HG02759 (cell line): Measurements from ENCODE around the gene NUDT3.
"Not testable (repeated sequence)": the region's sequence is repeated elsewhere in the genome, so short reads cannot be mapped to it uniquely, and the experiment has no call there.

Experiments used
- ATAC-seq: cut with Tn5 transposase; IDR thresholded peaks from one replicate; pipeline ENCODE4 v1.9.1; 2021; ENCODE audit warnings: mild to moderate bottlenecking, moderate library complexity; ENCODE audit not compliant: unreplicated experiment

NUDT3 gene

DNA sequence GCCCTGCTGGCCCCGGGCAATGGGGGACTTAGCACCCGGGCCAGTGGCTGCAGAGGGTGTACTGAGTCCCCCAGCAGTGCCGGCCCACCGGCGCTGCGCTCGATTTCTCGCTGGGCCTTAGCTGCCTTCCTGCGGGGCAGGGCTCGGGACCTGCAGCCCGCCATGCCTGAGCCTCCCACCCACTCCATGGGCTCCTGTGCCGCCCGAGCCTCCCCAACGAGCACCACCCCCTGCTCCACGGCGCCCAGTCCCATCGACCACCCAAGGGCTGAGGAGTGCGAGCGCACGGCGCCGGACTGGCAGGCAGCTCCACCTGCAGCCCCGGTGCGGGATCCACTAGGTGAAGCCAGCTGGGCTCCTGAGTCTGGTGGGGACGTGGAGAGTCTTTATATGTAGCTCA lies 123.3 kb downstream of the NUDT3 start:
- not testable (repeated sequence) for ATAC-seq

DNA sequence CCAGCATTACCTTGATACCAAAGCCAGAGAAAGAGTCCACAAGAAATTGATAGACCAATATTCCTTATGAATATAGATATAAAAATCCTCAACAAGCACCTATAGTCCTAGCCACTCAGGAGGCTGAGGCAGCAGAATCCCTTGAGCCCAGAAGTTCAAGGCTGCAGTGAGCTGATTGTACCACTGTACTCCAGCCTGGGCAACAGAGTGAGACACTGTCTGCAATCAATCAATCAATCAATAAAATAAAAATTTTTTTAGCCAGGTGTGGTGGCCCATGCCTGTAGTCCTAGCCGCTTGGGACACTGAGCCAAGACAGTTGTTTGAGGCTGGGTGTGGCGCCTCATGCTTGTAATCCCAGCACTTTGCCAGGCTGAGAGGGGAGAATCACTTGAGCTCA lies 124.7 kb downstream of the NUDT3 start:
- no peak for ATAC-seq

DNA sequence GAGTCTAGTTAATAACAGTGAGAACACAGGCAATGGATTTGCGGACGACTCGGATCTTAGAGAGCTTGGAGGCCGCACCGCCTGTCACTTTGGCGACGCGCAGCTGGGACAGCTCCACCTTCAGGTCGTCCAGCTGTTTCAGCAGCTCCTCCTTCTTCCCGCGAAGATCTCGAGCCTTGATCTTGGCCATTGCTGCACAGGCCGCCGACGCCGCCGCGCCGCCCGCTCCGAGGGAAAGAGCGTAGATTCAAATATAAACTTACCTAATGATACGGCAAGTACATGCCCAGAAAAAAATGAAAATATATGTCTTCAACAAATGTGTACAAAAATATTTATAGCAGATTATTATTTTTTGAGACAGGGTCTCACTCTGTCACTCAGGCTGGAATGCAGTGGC lies 129.0 kb downstream of the NUDT3 start:
- ATAC-seq = not testable (repeated sequence)

DNA sequence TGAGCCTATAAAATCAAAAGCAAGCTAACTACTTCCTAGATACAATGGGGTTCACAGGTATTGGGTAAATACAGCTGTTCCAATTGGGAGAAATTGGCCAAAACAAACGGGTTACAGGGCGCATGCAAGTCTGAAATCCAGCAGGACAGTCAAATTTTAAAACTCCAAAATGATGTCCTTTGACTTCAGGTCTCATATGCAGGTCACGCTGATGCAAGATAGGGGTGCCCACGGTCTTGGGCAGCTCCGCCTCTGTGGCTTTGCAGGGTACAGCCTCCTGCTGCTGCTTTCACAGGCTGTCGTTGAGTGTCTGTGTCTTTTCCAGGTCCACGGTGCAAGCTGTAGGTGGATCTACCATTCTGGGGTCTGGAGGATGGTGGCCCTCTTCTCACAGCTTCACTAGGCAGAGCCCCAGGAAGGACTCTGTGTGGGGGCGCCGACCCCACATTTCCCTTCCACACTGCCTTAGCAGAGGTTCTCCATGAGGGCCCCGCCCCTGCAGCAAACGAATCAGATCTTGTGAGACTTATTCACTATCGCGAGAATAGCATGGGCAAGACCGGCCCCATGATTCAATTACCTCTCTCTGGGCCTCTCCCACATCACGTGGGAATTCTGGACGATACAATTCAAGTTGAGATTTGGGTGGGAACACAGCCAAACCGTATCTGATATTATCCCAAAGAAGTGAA lies 131.7 kb downstream of the NUDT3 start:
- no peak for ATAC-seq

DNA sequence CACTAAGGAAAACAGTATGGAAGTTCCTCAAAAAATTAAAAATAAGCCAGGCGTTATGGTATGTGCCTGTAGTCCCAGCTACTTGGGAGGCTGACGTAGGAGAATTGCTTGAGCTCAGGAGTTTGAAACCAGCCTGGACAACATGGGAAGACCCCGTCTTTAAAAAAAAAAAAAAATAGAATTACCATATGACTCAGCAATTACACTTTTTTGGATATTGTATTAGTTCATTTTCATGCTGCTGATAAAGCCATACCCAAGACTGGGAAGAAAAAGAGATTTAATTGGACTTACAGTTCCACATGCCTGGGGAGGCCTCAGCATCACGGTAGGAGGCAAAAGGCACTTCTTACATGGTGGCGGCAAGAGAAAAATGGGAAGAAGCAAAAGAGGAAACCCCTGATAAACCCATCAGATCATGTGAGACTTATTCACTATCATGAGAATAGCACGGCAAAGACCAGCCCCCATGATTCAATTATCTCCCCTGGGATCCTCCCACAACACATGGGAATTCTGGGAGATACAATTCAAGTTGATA lies 132.9 kb downstream of the NUDT3 start:
- ATAC-seq = no peak

DNA sequence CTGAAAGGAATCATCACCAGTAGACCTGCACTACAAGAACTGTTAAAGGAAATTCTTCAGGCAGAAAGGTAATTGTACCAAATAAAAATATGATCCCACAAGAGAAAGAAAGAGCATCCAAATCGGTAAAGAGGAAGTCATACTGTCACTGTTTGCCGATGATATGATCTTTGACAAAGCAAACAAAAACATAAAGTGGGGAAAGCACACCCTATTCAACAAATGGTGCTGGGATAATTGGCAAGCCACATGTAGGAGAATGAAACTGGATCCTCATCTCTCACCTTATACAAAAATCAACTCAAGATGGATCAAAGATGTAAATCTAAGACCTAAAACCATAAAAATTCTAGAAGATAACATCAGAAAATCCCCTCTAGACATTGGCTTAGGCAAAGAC lies 140.1 kb downstream of the NUDT3 start:
- not testable (repeated sequence) for ATAC-seq

DNA sequence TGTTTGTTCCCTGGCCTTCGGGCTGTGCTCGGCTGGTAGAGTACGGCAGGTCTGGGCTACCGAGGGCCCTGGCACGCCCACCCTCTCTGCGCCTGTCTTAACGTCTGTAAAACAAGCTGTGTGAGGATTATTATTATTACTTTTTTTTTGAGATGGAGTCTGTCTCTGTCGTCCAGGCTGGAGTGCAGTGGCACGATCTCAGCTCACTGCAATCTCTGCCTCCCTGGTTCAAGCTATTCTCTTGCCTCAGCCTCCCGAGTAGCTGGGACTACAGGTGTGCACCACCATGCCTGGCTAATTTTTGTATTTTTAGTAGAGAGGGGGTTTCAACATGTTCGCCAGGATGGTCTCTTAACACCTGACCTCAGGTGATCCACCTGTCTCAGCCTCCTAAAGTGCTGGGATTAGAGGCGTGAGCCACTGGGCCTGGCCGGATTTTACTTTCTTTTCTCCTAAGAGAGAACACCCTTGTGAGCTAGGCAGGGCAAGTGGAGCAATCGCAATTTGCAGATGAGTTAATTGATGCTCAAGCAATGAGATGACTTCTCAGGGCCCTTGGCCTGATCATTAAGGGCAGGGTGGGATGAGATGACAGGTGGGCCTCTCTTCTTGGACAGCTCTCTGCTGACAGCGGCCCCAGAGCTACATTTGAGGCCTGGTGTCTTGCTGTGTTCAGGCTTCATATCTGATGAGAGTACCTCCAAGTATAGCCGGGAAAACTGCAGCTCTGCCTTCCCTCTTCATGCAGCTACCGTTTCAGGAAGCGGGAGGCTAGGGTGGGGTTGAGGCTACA lies 142.8 kb downstream of the NUDT3 start:
- ATAC-seq = peak; percentile 31

DNA sequence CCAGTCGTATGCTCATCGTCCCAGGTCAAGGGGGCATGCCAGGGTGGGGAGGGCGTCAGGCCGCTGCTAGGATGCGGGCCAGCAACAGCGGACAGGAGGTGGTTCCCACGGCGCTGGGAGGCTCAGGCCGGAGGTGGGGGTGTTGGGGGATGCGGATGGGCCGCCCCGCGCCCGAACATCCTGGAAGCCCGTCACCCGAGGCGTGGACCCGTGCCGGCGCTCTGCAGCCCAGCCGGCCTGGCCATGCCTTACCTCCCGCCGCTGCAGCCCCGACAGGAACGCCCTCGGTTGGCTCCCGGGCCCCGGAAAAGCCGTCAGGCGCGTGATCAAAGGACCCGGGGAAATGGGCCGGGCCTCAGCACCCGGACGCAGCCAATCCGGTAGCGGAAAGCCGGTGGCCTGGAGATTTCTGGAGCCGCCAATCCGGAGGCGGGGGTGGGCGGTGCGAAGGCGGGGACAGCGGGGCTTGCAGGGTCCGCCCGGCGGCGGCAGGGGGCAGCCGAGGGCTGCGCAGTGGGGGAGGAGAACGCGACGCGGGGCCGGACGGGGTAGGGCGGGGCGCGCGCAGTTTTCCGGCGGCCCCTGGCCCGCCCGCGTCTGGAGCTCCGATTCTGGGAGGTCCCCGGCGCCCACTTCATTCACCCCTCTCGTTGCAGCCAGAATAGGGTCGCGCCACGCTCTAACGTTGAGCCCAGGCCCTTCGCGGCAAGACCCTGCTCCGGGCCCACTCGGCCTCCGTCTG lies 143.6 kb downstream of the NUDT3 start, which contains the start of gene SMIM29:
Gene SMIM29 (minus strand): TSS at position 280 of the 742 bp plus-strand sequence. CDS start 1,215 bp downstream, outside the sequence.
- peak; percentile 90 for ATAC-seq

DNA sequence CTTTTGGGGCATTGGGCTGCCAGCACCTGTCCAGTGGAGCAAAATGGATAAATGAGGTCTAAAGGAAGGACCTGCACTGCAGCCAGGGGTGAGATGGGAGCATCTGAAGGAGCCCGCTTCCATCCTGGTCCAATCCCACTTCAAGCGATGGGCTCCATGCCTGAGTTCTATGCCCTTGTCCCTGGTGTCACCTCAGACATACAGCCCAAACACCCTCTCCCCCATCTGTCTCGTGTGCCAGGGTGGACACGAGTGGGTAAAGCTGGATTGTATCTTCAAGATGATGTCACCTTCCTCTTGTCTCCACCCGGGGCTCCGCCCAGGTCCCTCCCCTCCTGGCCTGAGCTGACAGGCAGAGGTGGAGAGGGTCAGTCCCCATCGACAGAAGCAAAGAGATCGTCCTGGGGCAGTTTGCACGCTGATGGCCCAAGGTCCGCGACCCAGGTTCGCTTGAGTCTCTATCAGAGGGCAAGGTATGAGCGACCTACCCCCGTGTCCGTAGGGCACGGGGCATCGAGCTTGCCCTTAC lies 144.2 kb downstream of the NUDT3 start:
- ATAC-seq = peak; percentile 8

DNA sequence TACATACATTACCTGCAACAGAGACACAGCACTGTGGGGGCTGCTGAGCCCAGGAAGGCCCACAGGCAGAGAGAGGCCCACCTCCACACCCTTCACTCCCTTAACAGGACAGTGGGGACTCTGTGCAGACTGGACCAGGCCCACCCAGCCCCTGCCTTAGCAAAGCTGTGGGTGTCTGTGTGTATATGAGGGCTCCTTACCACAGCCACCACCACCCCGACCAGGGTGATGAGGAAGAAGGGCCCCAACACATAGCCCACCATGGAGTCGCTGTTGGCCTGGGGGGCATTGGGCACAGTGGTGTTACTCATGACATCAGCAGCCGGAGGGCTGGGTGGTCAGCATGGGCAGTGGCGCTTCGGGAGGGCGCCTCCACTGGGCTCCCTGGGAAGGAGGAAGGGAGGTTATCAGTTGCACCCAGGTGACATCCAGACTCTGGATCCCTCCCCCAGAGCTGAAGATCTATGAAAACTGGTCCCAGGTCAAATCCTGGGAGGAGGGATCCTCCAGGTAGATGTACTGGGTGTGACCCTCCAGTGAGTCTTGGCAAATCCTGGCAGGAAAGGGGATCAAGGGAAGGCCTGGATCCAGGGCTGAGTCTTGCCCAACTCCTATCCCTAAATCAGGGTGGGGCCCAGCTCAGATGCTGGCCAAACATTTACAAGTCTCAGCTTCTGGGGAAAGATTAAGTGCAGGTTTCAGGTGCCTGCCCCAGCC lies 144.8 kb downstream of the NUDT3 start:
- ATAC-seq = no peak

DNA sequence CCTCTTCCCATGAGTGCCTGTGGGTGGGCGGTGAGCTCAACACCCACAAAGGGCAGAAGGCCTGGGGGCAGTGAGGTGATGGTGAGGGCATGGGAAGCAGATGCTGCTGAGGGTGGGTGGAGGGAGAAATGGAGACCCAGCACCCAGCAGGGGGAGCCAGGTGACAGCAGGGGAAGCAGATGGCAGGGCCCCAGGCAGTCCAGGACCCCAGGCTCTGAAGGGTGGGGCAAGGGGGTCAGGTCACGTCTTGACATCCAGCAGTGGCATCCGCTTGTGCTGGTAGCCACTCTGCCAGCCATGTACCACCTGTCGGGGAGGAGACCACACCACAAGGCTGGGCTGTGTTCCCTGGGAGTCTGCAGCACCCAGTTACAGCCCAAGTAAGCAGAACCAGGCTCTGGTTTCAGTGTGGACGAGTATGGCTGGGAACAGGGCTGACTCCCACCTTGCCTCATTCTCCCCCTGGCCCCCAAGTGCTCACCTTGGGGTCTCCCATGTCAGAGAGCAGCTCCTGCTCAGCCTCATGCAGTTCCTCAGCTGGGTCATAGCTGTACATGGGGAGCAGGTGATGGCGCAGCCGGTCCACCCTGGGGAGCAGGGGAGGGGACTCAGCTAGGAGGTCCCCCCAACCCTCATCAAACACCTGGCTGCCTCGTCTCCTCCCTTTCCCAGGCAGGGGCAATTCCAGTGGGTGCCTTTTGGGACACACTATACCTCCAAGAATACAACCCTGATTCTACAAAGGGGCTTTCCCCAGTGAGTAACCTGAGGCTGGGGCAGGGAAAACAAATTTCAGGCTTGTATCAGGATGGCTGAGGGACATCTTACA lies 145.7 kb downstream of the NUDT3 start:
- no peak for ATAC-seq

DNA sequence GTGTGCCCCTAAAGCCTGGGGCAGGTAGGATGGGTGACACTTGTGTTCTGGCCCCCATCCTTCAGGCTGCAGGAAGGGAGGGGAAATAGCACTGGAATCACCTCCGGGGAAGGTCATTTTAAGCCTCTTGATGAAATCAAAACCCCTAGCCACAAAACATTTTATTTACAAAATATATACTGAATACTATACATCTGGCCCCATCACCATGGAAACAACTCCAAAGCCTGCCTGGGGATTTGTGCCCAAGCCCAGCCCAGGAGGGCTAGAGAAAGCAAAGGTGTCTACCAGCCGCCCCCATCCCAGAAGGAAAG lies 146.3 kb downstream of the NUDT3 start:
- ATAC-seq = no peak

DNA sequence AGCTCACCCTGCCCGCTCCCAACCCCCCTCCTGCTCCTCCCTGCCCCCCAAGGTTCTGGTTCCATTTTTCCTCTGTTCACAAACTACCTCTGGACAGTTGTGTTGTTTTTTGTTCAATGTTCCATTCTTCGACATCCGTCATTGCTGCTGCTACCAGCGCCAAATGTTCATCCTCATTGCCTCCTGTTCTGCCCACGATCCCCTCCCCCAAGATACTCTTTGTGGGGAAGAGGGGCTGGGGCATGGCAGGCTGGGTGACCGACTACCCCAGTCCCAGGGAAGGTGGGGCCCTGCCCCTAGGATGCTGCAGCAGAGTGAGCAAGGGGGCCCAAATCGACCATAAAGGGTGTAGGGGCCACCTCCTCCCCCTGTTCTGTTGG lies 146.7 kb downstream of the NUDT3 start:
- not testable (repeated sequence) for ATAC-seq

DNA sequence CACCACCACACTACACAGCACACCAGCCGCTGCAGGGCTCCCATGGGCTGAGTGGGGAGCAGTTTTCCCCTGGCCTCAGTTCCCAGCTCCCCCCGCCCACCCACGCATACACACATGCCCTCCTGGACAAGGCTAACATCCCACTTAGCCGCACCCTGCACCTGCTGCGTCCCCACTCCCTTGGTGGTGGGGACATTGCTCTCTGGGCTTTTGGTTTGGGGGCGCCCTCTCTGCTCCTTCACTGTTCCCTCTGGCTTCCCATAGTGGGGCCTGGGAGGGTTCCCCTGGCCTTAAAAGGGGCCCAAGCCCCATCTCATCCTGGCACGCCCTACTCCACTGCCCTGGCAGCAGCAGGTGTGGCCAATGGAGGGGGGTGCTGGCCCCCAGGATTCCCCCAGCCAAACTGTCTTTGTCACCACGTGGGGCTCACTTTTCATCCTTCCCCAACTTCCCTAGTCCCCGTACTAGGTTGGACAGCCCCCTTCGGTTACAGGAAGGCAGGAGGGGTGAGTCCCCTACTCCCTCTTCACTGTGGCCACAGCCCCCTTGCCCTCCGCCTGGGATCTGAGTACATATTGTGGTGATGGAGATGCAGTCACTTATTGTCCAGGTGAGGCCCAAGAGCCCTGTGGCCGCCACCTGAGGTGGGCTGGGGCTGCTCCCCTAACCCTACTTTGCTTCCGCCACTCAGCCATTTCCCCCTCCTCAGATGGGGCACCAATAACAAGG lies 147.3 kb downstream of the NUDT3 start:
- ATAC-seq = not testable (repeated sequence)

DNA sequence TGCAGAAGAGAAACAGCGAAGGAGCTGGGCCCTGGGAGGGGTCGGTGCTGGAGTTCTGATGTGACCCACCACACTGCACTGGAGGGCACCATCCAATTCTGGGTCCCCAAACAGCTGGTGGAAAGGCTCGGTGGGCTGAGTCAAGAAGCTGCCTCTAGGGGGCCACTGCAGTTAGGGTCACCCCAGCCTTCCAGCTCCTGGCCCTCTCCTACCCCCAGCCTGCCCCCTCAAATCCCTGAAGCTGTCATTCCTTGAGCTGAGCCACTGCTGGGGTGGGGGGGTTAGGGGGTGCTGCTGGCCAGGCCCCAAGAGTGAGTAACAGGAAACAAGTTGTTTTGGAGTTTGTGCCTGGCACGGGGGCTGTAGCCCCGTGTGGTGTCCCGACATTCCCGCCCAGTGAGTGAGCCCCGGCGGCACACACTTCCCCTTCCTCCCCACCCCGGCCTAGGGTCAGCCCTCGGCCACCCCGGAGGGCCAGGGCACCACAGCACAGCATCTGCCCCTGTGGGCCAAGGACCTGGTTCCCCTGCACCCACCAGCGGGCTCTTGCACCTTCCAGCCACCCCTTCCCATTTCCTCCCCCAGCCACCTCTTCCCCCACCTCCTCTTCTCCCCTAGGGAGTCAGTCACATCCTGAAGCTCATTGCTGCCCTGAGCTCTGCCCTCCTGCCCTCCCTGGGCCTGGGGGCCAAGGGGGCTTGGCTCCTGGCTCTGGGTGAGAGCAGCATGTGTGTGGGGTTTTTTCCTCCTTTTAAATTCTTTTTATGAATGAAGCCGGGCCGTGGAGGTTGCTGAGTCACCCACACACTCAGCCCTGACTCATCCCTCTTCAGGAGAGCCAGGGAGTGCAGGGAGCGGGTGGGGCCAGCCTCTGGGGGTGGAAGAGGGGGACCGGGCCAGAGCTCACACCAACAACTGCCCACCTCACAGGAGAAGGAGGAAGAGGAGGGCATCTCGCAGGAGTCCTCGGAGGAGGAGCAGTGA lies 148.3 kb downstream of the NUDT3 start:
- no peak for ATAC-seq

DNA sequence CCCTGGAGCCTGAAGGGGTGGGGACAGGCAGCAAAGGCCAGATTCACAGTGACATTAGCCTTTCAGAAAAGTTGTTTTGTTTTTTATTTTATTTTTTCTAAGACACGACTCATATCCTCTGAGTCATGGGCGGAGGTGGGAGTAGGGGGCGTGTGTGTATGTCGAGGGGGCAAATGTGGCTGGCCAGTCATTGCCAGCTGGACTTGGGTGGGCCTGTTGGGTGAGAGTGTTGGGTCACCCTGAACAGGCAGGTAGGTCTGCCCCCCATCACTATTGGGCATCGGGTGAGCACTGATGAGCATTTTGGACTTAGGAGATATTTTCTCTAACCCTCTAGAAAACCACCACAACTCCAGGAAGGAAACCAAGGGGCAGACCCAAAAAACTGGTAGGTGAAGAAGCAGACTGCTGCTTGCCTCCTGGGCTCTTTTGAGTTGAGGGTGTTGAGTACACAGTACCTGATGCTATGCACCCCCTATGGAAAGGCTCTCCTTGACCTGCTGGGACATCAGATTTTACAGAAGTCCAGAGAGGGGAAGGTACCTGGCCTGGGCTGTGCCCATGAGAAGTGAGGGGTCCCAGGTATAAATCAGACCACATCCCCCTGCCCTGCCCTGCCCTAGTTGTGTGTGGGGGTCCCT lies 149.2 kb downstream of the NUDT3 start:
- no peak for ATAC-seq
